OCI-LY7 (cell line): ENCODE data around the gene APBA1. TPM values are rescaled to one million over a fixed set of nuclear protein-coding genes. Genes with fewer than 3 reads are reported as not detected.
"Not testable (repeated sequence)": the region's sequence is repeated elsewhere in the genome, so short reads cannot be mapped to it uniquely, and the experiment has no call there.

Experiments used
- BruUV-seq: library from RNA; stranded (reverse); fragments of 400-500 nt; replicated peaks from 2 replicates; lab custom pipeline; 2021; lab: Mats Ljungman, UMichigan
- CTCF ChIA-PET: fragments of 300-600 bp; sonication (Branson Sonifier 250); formaldehyde crosslinking; loops from one replicate; lab custom pipeline; 2022; ENCODE audit warnings: antibody characterized with exemption; ENCODE audit not compliant: unreplicated experiment; lab: Charles Lee
- POLR2A ChIA-PET: fragments of 300-600 bp; sonication (Branson Sonifier 250); formaldehyde crosslinking; loops from one replicate; lab custom pipeline; 2022; ENCODE audit warnings: antibody characterized with exemption; lab: Charles Lee
- DNase-seq: peaks from one replicate; pipeline ENCODE4 v3.0.0-alpha.2; 2015; ENCODE audit warnings: low spot score
- H2AFZ ChIP-seq: fragments of 200-600 bp; sonication (generic), shearing (Covaris generic); 2 replicates; pipeline ENCODE4 v1.6.1; 2014; ENCODE audit warnings: mild to moderate bottlenecking, antibody characterized with exemption, low read length, moderate library complexity
- H3K27ac ChIP-seq: fragments of 200-600 bp; sonication (generic); 2 replicates; pipeline ENCODE4 v1.5.1; 2014; ENCODE audit warnings: mixed run types, low read depth, mild to moderate bottlenecking, moderate library complexity, low read length, inconsistent platforms; ENCODE audit not compliant: poor library complexity, severe bottlenecking
- H3K36me3 ChIP-seq: fragments of 200-600 bp; sonication (generic); 2 replicates; pipeline ENCODE4 v1.6.1; 2014; ENCODE audit warnings: mild to moderate bottlenecking, antibody characterized with exemption, low read length, moderate library complexity, mixed read lengths; ENCODE audit not compliant: insufficient read depth
- H3K4me1 ChIP-seq: fragments of 200-600 bp; sonication (generic); 2 replicates; pipeline ENCODE4 v1.5.1; 2014; ENCODE audit warnings: mild to moderate bottlenecking, low read length; ENCODE audit not compliant: insufficient read depth, poor library complexity, severe bottlenecking
- H3K4me2 ChIP-seq: fragments of 200-600 bp; sonication (generic); 2 replicates; pipeline ENCODE4 v1.6.1; 2014; ENCODE audit warnings: mild to moderate bottlenecking, low read length
- H3K4me3 ChIP-seq: fragments of 200-600 bp; sonication (generic); 2 replicates; pipeline ENCODE4 v1.5.1; 2014; ENCODE audit warnings: mild to moderate bottlenecking, low read depth, low read length; ENCODE audit not compliant: poor library complexity, severe bottlenecking
- H3K79me2 ChIP-seq: fragments of 200-600 bp; sonication (generic); 2 replicates; pipeline ENCODE4 v1.6.1; 2016; ENCODE audit warnings: low read depth, mild to moderate bottlenecking, low read length, moderate library complexity, mixed read lengths; ENCODE audit not compliant: insufficient read depth
- H3K9me2 ChIP-seq: fragments of 200-600 bp; sonication (generic); 2 replicates; pipeline ENCODE4 v1.6.1; 2016; ENCODE audit warnings: mild to moderate bottlenecking, low read length, mixed read lengths; ENCODE audit not compliant: insufficient read depth
- H3K9me3 ChIP-seq: fragments of 200-600 bp; sonication (generic); 2 replicates; pipeline ENCODE4 v1.6.1; 2014; ENCODE audit warnings: mild to moderate bottlenecking, mixed run types, low read length, mixed read lengths
- H4K20me1 ChIP-seq: fragments of 200-600 bp; sonication (generic); 2 replicates; pipeline ENCODE4 v1.6.1; 2014; ENCODE audit warnings: mild to moderate bottlenecking, antibody characterized with exemption, low read length, moderate library complexity, mixed read lengths; ENCODE audit not compliant: insufficient read depth
- EZH2phosphoT487 ChIP-seq: fragments of 200-600 bp; sonication (generic); IDR thresholded peaks from 2 replicates; pipeline ENCODE4 v1.6.1; 2018; ENCODE audit warnings: low read depth, borderline replicate concordance, mild to moderate bottlenecking, mixed run types, antibody characterized with exemption, low read length, moderate library complexity, mixed read lengths
- intact Hi-C: fragments of 100-400 bp; cut with micrococcal nuclease; formaldehyde crosslinking; loops from one replicate; pipeline ENCODE4 v1.10.0; 2022; ENCODE audit not compliant: unreplicated experiment
- total RNA-seq, 2 experiments: library from RNA; depleted of rRNA in 1 of 2; stranded (reverse); fragments of >200 nt in 1 of 2; shearing (Covaris generic) in 1 of 2; gene quantifications; 2 replicates each; pipeline ENCODE4 v1.2.3, GENCODE V29; 2014 to 2022
- TF ChIP-seq, protein P1 (sequence below): fragments of 200-600 bp; sonication (generic); conservative IDR thresholded peaks from 2 replicates; pipeline ENCODE4 v1.5.1; 2014; ENCODE audit warnings: mild to moderate bottlenecking, antibody characterized with exemption, low read length, moderate library complexity, mixed read lengths

Gene APBA1
- total RNA-seq, 2 experiments from 2014 or later, result not detected

DNA sequence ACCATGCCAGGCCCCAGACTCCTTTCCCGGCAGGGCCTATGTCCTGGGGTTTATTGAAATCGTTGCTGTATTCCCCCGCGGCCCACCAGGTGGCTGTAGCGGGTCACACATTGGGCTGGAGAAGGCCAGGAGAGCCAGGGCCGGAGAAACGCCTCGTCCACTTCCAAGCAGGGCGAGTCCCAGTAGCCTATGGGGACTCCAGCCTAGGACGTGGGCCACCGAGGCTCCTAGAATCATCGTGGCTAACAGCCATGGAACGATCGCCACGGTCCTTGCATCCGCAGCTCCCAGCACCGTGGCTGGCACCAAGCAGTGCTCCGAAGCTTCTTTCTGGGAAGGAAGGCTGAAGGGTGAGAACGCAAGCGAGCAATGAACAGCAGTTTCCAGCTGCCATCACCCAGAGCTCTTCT, 259.4 kb downstream of the APBA1 start:
- H3K9me3 ChIP-seq, result no peaks in the 10 kb centered on the region
- H3K27ac ChIP-seq, result no peak overlapping the region
- no peak overlapping the region for H3K4me2 ChIP-seq
- H3K36me3 ChIP-seq, result no peaks in the 10 kb centered on the region
- CTCF ChIA-PET, result no interaction called here
- H3K4me1 ChIP-seq, result no peaks in the 10 kb centered on the region
- intact Hi-C loops, result no loop called here
- H3K4me3 ChIP-seq, result no peak overlapping the region
- no peaks in the 10 kb centered on the region for H3K9me2 ChIP-seq
- POLR2A ChIA-PET, result interaction anchor here (0.7 kb wide), 1 partner anchor 71 kb away, joined by 3 read pairs; no protein-coding TSS in a partner anchor
- no peak overlapping the region for H2AFZ ChIP-seq
- no TSS peak for BruUV-seq
- H3K79me2 ChIP-seq, result no peaks in the 10 kb centered on the region
- DNase-seq, result no peak
- TF ChIP-seq, protein P1, sequence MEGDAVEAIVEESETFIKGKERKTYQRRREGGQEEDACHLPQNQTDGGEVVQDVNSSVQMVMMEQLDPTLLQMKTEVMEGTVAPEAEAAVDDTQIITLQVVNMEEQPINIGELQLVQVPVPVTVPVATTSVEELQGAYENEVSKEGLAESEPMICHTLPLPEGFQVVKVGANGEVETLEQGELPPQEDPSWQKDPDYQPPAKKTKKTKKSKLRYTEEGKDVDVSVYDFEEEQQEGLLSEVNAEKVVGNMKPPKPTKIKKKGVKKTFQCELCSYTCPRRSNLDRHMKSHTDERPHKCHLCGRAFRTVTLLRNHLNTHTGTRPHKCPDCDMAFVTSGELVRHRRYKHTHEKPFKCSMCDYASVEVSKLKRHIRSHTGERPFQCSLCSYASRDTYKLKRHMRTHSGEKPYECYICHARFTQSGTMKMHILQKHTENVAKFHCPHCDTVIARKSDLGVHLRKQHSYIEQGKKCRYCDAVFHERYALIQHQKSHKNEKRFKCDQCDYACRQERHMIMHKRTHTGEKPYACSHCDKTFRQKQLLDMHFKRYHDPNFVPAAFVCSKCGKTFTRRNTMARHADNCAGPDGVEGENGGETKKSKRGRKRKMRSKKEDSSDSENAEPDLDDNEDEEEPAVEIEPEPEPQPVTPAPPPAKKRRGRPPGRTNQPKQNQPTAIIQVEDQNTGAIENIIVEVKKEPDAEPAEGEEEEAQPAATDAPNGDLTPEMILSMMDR, result peak; percentile 48
- no peak for TF ChIP-seq EZH2phosphoT487
- H4K20me1 ChIP-seq, result no peaks in the 10 kb centered on the region

DNA sequence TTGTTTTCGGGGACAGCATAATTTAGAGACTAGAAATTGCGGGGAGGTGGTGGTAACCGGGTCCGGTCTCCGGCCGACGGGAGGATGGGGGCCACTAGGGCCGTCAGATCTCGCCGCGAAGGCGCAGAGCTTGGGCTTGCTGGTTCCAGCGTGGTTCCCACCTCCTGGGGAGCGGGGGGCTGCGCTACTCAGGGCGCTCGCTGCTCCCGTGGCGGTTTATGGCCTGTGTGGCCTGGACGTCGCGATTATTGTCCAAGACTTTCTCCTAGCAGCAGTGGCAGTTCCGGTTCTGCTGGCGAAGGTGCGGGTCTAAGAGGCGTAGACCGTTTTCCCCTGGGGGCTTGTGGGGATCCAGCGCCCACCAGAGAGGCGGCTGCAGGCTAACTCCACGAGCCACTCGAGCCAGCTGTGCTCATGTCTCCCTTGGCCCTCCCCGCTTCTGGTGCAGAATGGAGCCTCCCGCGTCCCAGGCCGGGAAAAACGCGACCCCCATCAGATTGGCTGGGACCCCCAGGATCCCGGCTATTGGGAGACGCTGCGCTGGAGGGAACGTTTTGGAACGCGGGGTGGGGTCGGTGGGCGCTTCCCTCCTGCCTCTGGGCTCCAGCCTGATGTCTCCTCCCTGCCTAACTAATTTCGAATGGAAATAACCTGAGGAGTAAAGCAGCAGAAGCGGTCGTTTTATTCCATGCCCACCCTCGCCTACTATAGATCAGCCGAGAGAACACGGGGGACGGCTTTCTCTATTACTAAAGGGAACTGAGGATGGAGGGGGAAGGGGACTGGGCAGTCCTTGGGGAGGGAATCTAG, 260.0 kb downstream of the APBA1 start:
- no peak for TF ChIP-seq EZH2phosphoT487
- TF ChIP-seq, protein P1, result no peak
- Histone ChIP-seq H3K9me3 (no peaks in the 10 kb centered on the region), H3K79me2 (no peaks in the 10 kb centered on the region), H3K36me3 (no peaks in the 10 kb centered on the region), H3K4me1 (no peaks in the 10 kb centered on the region), H2AFZ (no peak overlapping the region), H3K9me2 (no peaks in the 10 kb centered on the region), H3K4me2 (no peak overlapping the region), H3K4me3 (no peak overlapping the region), H4K20me1 (no peaks in the 10 kb centered on the region), H3K27ac (no peak overlapping the region)
- no peak for DNase-seq
- intact Hi-C loops, result no loop called here
- CTCF ChIA-PET, result no interaction called here
- no TSS peak for BruUV-seq
- POLR2A ChIA-PET, result no interaction called here

DNA sequence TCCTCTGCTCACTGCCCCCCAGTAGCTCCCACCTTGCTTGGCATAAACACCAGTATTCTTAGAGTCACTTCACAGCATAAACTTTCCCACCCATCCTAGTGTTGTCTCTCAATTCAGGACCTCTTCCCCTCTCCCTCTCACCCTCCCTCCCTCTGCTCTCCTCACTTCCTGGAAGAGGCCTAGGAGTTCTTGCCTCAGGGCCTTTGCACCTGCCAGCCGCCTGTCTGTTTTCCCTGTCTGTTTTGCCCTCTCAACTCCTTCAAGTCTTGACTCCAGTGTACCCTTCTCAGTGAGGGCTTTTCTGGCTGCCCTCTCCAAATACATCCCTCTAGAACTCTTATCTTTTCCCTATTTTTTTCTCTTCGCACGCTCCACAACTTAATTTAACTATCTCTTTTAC, 260.9 kb downstream of the APBA1 start:
- no peak overlapping the region for H3K4me3 ChIP-seq
- POLR2A ChIA-PET, result no interaction called here
- CTCF ChIA-PET, result no interaction called here
- no peaks in the 10 kb centered on the region for H3K79me2 ChIP-seq
- no peaks in the 10 kb centered on the region for H3K4me1 ChIP-seq
- DNase-seq, result no peak
- H3K4me2 ChIP-seq, result no peak overlapping the region
- no peaks in the 10 kb centered on the region for H3K9me3 ChIP-seq
- intact Hi-C loops, result no loop called here
- no peaks in the 10 kb centered on the region for H4K20me1 ChIP-seq
- BruUV-seq, result no TSS peak
- no peaks in the 10 kb centered on the region for H3K36me3 ChIP-seq
- TF ChIP-seq, protein P1, result no peak
- no peak for TF ChIP-seq EZH2phosphoT487
- no peak overlapping the region for H3K27ac ChIP-seq
- H3K9me2 ChIP-seq, result no peaks in the 10 kb centered on the region
- no peak overlapping the region for H2AFZ ChIP-seq

DNA sequence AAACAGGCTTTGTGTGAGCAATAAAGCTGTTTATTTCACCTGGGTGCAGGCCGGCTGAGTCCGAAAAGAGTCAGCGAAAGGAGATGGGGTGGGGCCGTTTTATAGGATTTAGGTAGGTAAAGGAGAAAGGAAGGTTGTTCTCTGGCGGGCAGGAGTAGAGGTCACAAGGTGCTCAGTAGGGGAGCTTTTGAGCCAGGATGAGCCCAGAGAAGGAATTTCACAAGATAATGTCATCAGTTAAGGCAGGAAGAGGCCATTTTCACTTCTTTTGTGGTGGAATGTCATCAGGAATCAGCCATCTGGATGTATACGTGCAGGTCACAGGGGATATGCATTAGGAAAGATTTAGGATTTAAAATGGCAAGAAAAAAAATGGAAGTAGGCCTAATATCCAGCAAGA, 262.2 kb downstream of the APBA1 start:
- CTCF ChIA-PET, intact Hi-C loops: not testable (repeated sequence)

More for the DNA sequence above, 262.2 kb downstream of the APBA1 start:
- H3K4me3 ChIP-seq, H3K4me1 ChIP-seq, BruUV-seq, H3K9me3 ChIP-seq, H3K9me2 ChIP-seq, H3K27ac ChIP-seq, H3K36me3 ChIP-seq, H2AFZ ChIP-seq, POLR2A ChIA-PET, H3K79me2 ChIP-seq, H3K4me2 ChIP-seq, DNase-seq, H4K20me1 ChIP-seq: not testable (repeated sequence)
